Measurements from ENCODE around the gene SRSF5.
"Not testable (repeated sequence)": the region's sequence is repeated elsewhere in the genome, so short reads cannot be mapped to it uniquely, and the experiment has no call there.

The SRSF5 gene

DNA sequence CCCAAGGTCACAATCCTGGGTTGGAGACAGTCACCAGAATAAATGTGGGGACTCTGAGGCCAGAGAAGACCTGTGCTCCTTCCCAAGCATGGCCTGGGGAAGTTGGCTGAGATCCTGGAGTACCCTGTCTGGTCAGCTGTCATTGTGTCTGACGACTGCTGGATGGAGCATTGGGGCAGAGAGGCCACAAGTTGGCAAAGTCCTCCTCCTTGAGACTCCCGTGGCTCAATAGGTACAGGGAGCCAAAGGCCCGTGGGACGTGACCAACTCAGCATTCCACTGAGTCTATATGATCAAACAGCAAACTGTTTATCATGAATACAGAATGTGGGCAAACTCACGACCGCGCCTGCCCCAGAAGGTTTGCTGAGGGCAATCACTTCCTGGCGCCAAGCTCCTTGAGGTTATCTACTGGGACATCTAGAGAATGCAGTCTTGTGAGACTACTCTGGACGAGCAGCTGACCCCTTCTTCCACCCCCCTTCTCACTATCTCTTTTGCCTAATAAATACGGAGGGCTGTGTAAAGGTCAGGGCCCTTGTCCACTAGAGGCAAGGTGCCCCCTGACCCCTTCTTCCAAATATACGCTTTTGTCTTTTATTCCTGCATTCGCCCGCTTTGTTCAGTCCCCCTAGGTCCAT is 44.4 kb downstream of the SRSF5 start:
- DNase-seq, result no peak

GRCh38 chr14:69811868-69812252 is 44.9 kb downstream of the SRSF5 start:
- DNase-seq, result no peak

DNA sequence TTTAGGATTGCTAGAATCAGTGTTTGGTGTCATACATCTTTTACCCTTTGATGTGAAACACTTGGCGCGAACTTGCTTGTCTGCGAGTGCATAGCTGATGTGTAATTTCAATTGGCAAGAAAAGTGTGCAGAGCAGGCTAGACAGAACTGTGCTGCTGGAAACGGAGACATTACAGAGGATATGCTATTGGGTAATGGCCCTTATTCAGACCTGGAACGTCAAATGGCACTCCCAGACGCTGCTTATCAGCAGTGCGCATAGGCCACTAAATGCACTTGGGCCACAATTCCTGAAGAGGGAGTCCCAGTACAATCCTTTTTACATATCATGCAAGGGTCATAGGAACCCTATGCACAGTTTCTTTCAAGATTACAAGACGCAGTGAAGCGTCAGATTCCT is 45.8 kb downstream of the SRSF5 start:
- no peak for DNase-seq

GRCh38 chr14:69813346-69813745 is 46.4 kb downstream of the SRSF5 start:
- DNase-seq, result not testable (repeated sequence)

GRCh38 chr14:69814397-69814796 is 47.5 kb downstream of the SRSF5 start:
- DNase-seq, result no peak

DNA sequence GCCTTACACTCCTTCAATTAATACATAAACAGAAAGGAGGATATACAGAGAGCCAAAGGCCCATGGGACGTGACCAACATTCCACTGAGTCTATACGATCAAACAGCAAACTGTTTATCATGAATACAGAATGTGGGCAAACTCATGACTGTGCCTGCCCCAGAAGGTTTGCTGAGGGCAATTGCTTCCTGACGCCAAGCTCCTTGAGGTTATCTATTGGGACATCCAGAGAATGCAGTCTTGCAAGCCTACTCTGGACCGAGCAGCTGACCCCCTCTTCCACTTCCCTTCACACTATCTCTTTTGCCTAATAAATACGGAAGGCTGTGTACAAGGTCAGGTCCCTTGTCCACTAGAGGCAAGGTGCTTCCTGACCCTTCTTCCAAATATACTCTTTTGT is 48.6 kb downstream of the SRSF5 start:
- DNase-seq, result no peak

DNA sequence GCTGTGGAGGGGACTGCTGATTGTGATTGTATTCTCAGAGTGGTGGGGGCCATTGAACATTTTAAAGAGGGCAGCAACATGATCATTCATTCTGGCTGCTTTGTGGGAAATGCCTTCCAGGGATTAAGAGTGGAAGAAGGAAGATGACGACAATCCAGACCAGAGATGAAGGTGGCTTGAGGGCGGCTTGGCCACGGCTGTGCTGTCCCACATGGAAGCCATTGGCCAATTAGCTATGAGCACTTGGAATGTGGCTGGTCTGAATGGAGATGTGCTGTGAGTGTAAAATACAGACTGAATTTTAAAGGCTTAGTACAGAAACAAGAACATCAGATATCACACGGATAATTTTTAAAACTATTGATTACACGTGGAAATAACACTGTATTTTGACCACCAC is 49.3 kb downstream of the SRSF5 start:
- DNase-seq, result no peak

DNA sequence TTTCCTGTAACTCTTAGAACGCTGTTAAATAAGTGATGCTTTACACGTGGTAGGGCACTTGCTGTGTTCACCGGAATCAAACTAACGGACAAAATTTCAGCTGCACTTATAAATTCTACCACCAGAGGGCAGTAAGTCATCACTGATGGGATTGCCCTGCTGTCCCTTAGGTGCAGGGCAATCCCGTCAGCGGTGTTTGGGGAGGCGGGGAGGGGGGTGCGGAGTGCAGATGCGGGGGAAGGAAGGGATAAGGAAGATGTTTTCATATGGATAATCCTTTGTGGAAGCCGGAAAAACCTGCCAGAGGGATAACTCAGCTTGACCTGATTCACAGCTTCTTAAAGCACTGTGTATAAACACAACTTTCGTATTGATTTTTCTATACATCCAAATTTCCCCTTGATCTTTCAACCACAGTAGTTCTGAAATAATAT is 51.8 kb downstream of the SRSF5 start:
- DNase-seq, result peak; percentile 49

DNA sequence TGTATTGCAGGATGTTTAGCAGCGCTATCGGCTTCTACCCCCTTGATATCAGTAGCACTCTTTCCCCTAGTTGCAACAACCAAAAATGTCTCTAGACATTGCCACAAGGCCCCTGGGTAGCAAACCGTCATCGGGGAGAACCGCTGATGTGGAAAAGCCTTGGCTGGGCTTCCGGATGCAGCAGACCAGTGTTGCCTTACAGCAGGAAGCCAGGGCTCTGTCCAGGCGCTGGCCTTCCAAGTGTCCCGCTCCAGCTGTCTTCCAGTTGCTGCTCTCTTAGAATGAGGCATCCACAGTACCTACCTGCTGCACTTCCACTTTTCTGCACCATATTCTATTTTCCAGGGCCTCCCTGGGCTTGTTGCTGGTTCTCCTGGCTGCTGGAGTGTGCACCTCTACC is 52.7 kb downstream of the SRSF5 start:
- DNase-seq, result no peak

- DNase-seq, result no peak
Measured at GRCh38 chr14:69820991-69821390, 54.0 kb downstream of the SRSF5 start.

All from right hindlimb (tissue), 1 donor.